ENCODE results near the gene TERT. TPM values are rescaled to one million over a fixed set of nuclear protein-coding genes. Genes with fewer than 3 reads are reported as not detected.

The TERT gene
- total RNA-seq, 2 experiments from 2014 or later, result 156 to 198 TPM

- H4K20me1 ChIP-seq (ENCODE audit: insufficient read depth, low read length), result no peaks in the 10 kb centered on the region
- H2AFZ ChIP-seq (ENCODE audit: low read length), result no peak overlapping the region
- H3K9me3 ChIP-seq (ENCODE audit: low read length), result no peaks in the 10 kb centered on the region
- intact Hi-C loops (cut with micrococcal nuclease; ENCODE audit: unreplicated experiment), result no loop called here
- DNase-seq (ENCODE audit: low spot score), result no peak
- no TSS peak for BruUV-seq (replicated peaks)
- CTCF ChIA-PET (ENCODE audit: unreplicated experiment), result no interaction called here
- no peak overlapping the region for H3K4me2 ChIP-seq (ENCODE audit: low read length)
- no peak for TF ChIP-seq EZH2phosphoT487 (IDR thresholded peaks at IDR 0.05; ENCODE audit: borderline replicate concordance, low read depth, low read length)
- no peak for TF ChIP-seq CTCF (conservative IDR thresholded peaks at IDR 0.05; ENCODE audit: low read length)
- no peaks in the 10 kb centered on the region for H3K9me2 ChIP-seq (ENCODE audit: insufficient read depth, low read length)
- no peak overlapping the region for H3K4me3 ChIP-seq (ENCODE audit: low read depth, low read length, poor library complexity, severe bottlenecking)
- H3K4me1 ChIP-seq (ENCODE audit: insufficient read depth, low read length, poor library complexity, severe bottlenecking), result no peaks in the 10 kb centered on the region
- H3K27ac ChIP-seq (ENCODE audit: low read depth, low read length, poor library complexity, severe bottlenecking), result no peak overlapping the region
- POLR2A ChIA-PET, result no interaction called here
- H3K79me2 ChIP-seq (ENCODE audit: insufficient read depth, low read depth, low read length), result no peaks in the 10 kb centered on the region
- H3K36me3 ChIP-seq (ENCODE audit: insufficient read depth, low read length), result no peaks in the 10 kb centered on the region
These were observed 72.7 kb downstream of the TERT start for GRCh38 chr5:1222147-1222546.

- Histone ChIP-seq H4K20me1 (ENCODE audit: insufficient read depth, low read length) (no peaks in the 10 kb centered on the region), H3K36me3 (ENCODE audit: insufficient read depth, low read length) (no peaks in the 10 kb centered on the region), H3K9me2 (ENCODE audit: insufficient read depth, low read length) (no peaks in the 10 kb centered on the region), H3K4me3 (ENCODE audit: low read depth, low read length, poor library complexity, severe bottlenecking) (no peak overlapping the region), H3K4me2 (ENCODE audit: low read length) (no peak overlapping the region), H3K9me3 (ENCODE audit: low read length) (no peaks in the 10 kb centered on the region), H3K4me1 (ENCODE audit: insufficient read depth, low read length, poor library complexity, severe bottlenecking) (no peaks in the 10 kb centered on the region), H2AFZ (ENCODE audit: low read length) (no peak overlapping the region), H3K27ac (ENCODE audit: low read depth, low read length, poor library complexity, severe bottlenecking) (no peak overlapping the region), H3K79me2 (ENCODE audit: insufficient read depth, low read depth, low read length) (no peaks in the 10 kb centered on the region)
- ChIA-PET CTCF (ENCODE audit: unreplicated experiment) (no interaction called here), POLR2A (no interaction called here)
- no peak for DNase-seq (ENCODE audit: low spot score)
- intact Hi-C loops (cut with micrococcal nuclease; ENCODE audit: unreplicated experiment), result no loop called here
- no TSS peak for BruUV-seq (replicated peaks)
- TF ChIP-seq CTCF (conservative IDR thresholded peaks at IDR 0.05; ENCODE audit: low read length) (no peak), EZH2phosphoT487 (IDR thresholded peaks at IDR 0.05; ENCODE audit: borderline replicate concordance, low read depth, low read length) (no peak)
These were observed 73.1 kb downstream of the TERT start for GRCh38 chr5:1221721-1222120.

- no peak for DNase-seq (ENCODE audit: low spot score)
- CTCF ChIA-PET (ENCODE audit: unreplicated experiment), result no interaction called here
- TF ChIP-seq CTCF (conservative IDR thresholded peaks at IDR 0.05; ENCODE audit: low read length), result no peak
- TF ChIP-seq EZH2phosphoT487 (IDR thresholded peaks at IDR 0.05; ENCODE audit: borderline replicate concordance, low read depth, low read length), result no peak
- intact Hi-C loops (cut with micrococcal nuclease; ENCODE audit: unreplicated experiment), result no loop called here
- Histone ChIP-seq H3K4me3 (ENCODE audit: low read depth, low read length, poor library complexity, severe bottlenecking) (no peak overlapping the region), H3K36me3 (ENCODE audit: insufficient read depth, low read length) (no peaks in the 10 kb centered on the region), H3K9me2 (ENCODE audit: insufficient read depth, low read length) (no peaks in the 10 kb centered on the region), H3K4me2 (ENCODE audit: low read length) (no peak overlapping the region), H4K20me1 (ENCODE audit: insufficient read depth, low read length) (no peaks in the 10 kb centered on the region), H3K27ac (ENCODE audit: low read depth, low read length, poor library complexity, severe bottlenecking) (no peak overlapping the region), H3K9me3 (ENCODE audit: low read length) (no peaks in the 10 kb centered on the region), H2AFZ (ENCODE audit: low read length) (no peak overlapping the region), H3K4me1 (ENCODE audit: insufficient read depth, low read length, poor library complexity, severe bottlenecking) (no peaks in the 10 kb centered on the region), H3K79me2 (ENCODE audit: insufficient read depth, low read depth, low read length) (no peaks in the 10 kb centered on the region)
- no TSS peak for BruUV-seq (replicated peaks)
- POLR2A ChIA-PET, result interaction anchor here (0.5 kb wide), 1 partner anchor 318 kb away, joined by 4 read pairs; no protein-coding TSS in a partner anchor
These were observed 74.0 kb downstream of the TERT start for GRCh38 chr5:1220831-1221230.
